Stimulated activated CD8-positive, alpha-beta memory T cell treated with anti-CD3 and anti-CD28 coated beads, Interleukin-4, amount 100 ng/mL, for 1 hour (primary cell): ENCODE measurements around the gene CHD9NB.

Experiments used
- DNase-seq, 2 donors: peaks; one replicate each; pipeline ENCODE4 v3.0.0-alpha.2; 2020; ENCODE audit warnings: low read depth in 2 of 2, low spot score in 1 of 2

Gene CHD9NB

GRCh38 chr16:53034306-53034705 lies 18.4 kb downstream of the CHD9NB start:
- no peak for DNase-seq

GRCh38 chr16:53031323-53031942 lies 21.3 kb downstream of the CHD9NB start:
- DNase-seq = no peak

DNA sequence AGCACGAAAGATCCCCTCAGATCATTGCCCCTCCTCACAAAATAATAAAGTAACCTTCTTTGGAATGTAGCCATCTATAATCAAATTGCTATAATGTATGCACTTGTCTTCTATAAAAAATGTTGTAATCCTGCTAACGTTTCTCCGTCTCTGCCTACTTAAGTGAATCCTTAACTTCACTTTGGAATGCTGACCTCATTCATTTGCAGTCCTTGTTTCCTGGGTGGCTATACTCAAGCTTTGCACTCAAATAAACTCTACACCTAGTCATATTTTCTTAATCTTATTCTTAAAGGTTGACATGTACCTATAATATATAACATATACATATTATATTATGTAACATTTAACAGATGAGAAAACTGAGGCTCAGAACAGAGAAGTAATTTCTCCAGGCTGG lies 22.7 kb downstream of the CHD9NB start:
- no peak for DNase-seq

- DNase-seq = no peak
Measured at GRCh38 chr16:53024045-53024444, 28.7 kb downstream of the CHD9NB start.

GRCh38 chr16:53022374-53022773 lies 30.3 kb downstream of the CHD9NB start:
- no peak for DNase-seq

DNA sequence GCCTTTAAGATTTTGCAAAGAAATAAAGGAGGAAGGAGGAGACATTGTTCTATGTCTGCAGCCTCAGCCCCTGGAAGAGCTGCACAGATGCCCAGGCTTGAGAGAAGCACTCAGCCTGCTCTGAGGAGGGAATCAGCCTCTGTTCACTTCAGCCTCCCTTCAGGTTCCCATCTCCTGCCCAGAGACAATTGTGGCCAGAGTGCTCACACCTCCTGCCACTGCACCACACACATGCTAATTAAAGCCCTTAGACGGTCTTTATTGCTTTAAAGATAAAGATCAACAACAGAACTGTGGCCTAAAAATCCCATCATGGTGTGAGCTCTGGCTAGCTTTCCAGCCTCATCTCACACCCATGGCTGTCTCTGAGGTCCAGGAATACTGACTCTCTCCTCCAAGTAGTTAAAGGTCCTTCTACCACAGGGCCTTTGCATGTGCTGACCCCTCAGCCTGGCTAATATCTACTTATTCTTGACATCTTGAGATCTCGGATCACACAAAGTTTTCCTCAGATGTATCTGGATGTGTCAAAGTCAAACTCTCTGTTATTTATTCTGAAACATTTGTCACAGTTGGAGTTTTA lies 33.8 kb downstream of the CHD9NB start:
- DNase-seq = no peak

DNA sequence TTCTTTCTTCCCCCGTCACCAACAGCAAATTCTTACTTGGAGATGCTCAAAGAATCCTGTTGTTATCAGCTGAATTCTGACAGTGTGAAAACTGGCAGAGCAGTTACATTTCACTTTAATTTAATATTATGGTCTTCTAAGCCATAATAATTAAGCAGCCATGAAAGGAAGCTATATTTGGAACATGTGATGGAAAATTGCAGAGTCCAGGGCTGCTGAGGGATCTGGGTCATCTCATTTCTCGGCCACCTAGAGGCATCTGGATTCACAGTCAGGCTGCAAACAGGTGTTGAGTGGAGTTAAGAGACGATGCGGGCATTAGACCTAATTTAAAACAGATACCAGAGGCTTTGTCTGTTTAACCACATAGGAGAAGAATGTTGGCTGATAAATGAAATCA lies 38.4 kb downstream of the CHD9NB start:
- no peak for DNase-seq

DNA sequence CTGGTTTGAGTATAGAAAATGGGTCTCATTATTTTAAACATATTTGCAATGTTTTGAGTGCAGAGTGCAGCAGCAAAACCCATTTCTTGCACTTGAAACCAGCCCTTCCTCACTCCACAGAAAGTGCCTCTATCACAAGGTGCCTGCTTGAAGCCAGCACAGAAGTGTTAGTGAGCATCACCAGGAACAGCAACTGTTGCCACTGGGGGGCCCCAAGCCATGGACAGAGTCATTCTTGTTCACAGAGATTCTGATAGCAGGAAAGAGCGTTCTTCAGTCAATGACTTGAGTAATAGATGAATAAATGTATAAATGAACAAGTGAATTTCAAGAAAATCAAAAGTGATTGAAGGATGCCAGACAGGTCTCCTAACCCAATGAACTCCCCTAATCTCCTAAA lies 45.6 kb downstream of the CHD9NB start:
- no peak for DNase-seq

DNA sequence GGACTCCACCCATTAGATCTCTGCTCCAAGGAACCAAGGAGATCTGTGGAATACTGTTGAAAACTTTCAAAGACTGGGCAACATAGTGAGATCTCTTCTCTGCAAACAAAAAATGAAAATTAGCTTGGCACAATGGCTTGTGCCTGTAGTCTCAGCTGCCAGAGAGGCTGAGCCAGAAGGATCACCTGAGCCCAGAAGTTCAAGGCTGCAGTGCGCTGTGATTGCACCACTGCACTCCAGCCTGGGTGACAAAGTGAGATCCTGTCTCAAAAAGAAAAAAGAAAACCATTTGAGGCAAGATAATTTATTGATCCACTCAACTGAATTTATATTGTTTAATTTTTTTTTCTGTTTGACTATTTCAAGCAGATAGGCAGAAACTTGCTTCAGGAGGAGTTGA lies 54.8 kb downstream of the CHD9NB start:
- DNase-seq = no peak

DNA sequence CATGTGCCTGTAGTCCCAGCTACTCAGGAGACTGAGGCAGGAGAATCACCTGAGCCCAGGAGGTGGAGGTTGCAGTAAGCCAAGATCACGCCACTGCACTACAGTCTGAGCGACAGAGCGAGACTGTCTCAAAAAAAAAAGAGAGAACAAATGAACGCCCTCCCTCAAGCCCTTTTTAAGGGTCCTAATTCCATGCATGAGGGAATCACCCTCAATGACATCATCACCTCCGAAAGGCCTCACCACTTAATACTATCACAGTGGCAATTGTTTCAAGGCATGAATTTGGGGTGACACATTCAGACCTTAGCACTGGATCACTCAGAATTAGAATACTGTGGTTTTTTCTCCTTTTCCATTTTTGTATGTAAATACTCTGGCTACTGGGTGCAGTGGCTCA lies 57.8 kb downstream of the CHD9NB start:
- no peak for DNase-seq

GRCh38 chr16:52993179-52993578 lies 59.5 kb downstream of the CHD9NB start:
- DNase-seq = no peak

- no peak for DNase-seq
Measured at GRCh38 chr16:52991572-52991971, 61.1 kb downstream of the CHD9NB start.
